ENCODE data around the gene AUTS2.

Gene AUTS2

GRCh38 chr7:69746383-69746782, 148.1 kb downstream of the AUTS2 start:
- Histone ChIP-seq H3K4me3 (ENCODE audit: low read length) (no peak overlapping the region), H2AFZ (ENCODE audit: low read depth, low read length) (no peak overlapping the region), H3K9me3 (ENCODE audit: low read length) (no peaks in the 10 kb centered on the region), H3K4me1 (ENCODE audit: insufficient read depth, low read length) (peaks cover 23% of the 10 kb centered on the region), H3K36me3 (ENCODE audit: insufficient read depth, low read length) (no peaks in the 10 kb centered on the region), H3K27me3 (ENCODE audit: insufficient read depth, low read length) (no peaks in the 10 kb centered on the region)

- Histone ChIP-seq H3K4me3 (ENCODE audit: low read length) (no peak overlapping the region), H3K4me1 (ENCODE audit: insufficient read depth, low read length) (peaks cover 23% of the 10 kb centered on the region), H3K27me3 (ENCODE audit: insufficient read depth, low read length) (no peaks in the 10 kb centered on the region), H3K36me3 (ENCODE audit: insufficient read depth, low read length) (no peaks in the 10 kb centered on the region), H3K9me3 (ENCODE audit: low read length) (no peaks in the 10 kb centered on the region), H2AFZ (ENCODE audit: low read depth, low read length) (no peak overlapping the region)
These were observed 148.9 kb downstream of the AUTS2 start for GRCh38 chr7:69747144-69747543.

GRCh38 chr7:69748530-69748929, 150.3 kb downstream of the AUTS2 start:
- Histone ChIP-seq H2AFZ (ENCODE audit: low read depth, low read length) (no peak overlapping the region), H3K36me3 (ENCODE audit: insufficient read depth, low read length) (no peaks in the 10 kb centered on the region), H3K4me1 (ENCODE audit: insufficient read depth, low read length) (peaks cover 23% of the 10 kb centered on the region), H3K9me3 (ENCODE audit: low read length) (no peaks in the 10 kb centered on the region), H3K27me3 (ENCODE audit: insufficient read depth, low read length) (no peaks in the 10 kb centered on the region), H3K4me3 (ENCODE audit: low read length) (no peak overlapping the region)

GRCh38 chr7:69749372-69749979, 151.2 kb downstream of the AUTS2 start:
- Histone ChIP-seq H3K36me3 (ENCODE audit: insufficient read depth, low read length) (no peaks in the 10 kb centered on the region), H2AFZ (ENCODE audit: low read depth, low read length) (no peak overlapping the region), H3K4me3 (ENCODE audit: low read length) (no peak overlapping the region), H3K4me1 (ENCODE audit: insufficient read depth, low read length) (peaks cover 23% of the 10 kb centered on the region), H3K9me3 (ENCODE audit: low read length) (no peaks in the 10 kb centered on the region), H3K27me3 (ENCODE audit: insufficient read depth, low read length) (no peaks in the 10 kb centered on the region)

GRCh38 chr7:69749994-69750393, 151.7 kb downstream of the AUTS2 start:
- H2AFZ ChIP-seq (ENCODE audit: low read depth, low read length): no peak overlapping the region
- no peaks in the 10 kb centered on the region for H3K9me3 ChIP-seq (ENCODE audit: low read length)
- peaks cover 24% of the 10 kb centered on the region for H3K4me1 ChIP-seq (ENCODE audit: insufficient read depth, low read length)
- H3K27me3 ChIP-seq (ENCODE audit: insufficient read depth, low read length): no peaks in the 10 kb centered on the region
- no peak overlapping the region for H3K4me3 ChIP-seq (ENCODE audit: low read length)
- H3K36me3 ChIP-seq (ENCODE audit: insufficient read depth, low read length): no peaks in the 10 kb centered on the region

- H2AFZ ChIP-seq (ENCODE audit: low read depth, low read length): no peak overlapping the region
- no peaks in the 10 kb centered on the region for H3K27me3 ChIP-seq (ENCODE audit: insufficient read depth, low read length)
- no peaks in the 10 kb centered on the region for H3K36me3 ChIP-seq (ENCODE audit: insufficient read depth, low read length)
- H3K4me3 ChIP-seq (ENCODE audit: low read length): no peak overlapping the region
- H3K4me1 ChIP-seq (ENCODE audit: insufficient read depth, low read length): peaks cover 32% of the 10 kb centered on the region
- no peaks in the 10 kb centered on the region for H3K9me3 ChIP-seq (ENCODE audit: low read length)
These were observed 152.8 kb downstream of the AUTS2 start for GRCh38 chr7:69751026-69751425.

- H2AFZ ChIP-seq (ENCODE audit: low read depth, low read length): no peak overlapping the region
- H3K9me3 ChIP-seq (ENCODE audit: low read length): no peaks in the 10 kb centered on the region
- no peaks in the 10 kb centered on the region for H3K36me3 ChIP-seq (ENCODE audit: insufficient read depth, low read length)
- H3K27me3 ChIP-seq (ENCODE audit: insufficient read depth, low read length): no peaks in the 10 kb centered on the region
- H3K4me3 ChIP-seq (ENCODE audit: low read length): no peak overlapping the region
- peaks cover 51% of the 10 kb centered on the region for H3K4me1 ChIP-seq (ENCODE audit: insufficient read depth, low read length)
These were observed 155.7 kb downstream of the AUTS2 start for GRCh38 chr7:69753981-69754380.

GRCh38 chr7:69754476-69754875, 156.2 kb downstream of the AUTS2 start:
- Histone ChIP-seq H3K27me3 (ENCODE audit: insufficient read depth, low read length) (no peaks in the 10 kb centered on the region), H3K9me3 (ENCODE audit: low read length) (no peaks in the 10 kb centered on the region), H3K4me1 (ENCODE audit: insufficient read depth, low read length) (peaks cover 48% of the 10 kb centered on the region), H2AFZ (ENCODE audit: low read depth, low read length) (no peak overlapping the region), H3K4me3 (ENCODE audit: low read length) (no peak overlapping the region), H3K36me3 (ENCODE audit: insufficient read depth, low read length) (no peaks in the 10 kb centered on the region)

- H2AFZ ChIP-seq (ENCODE audit: low read depth, low read length): no peak overlapping the region
- peaks cover 47% of the 10 kb centered on the region for H3K4me1 ChIP-seq (ENCODE audit: insufficient read depth, low read length)
- no peaks in the 10 kb centered on the region for H3K36me3 ChIP-seq (ENCODE audit: insufficient read depth, low read length)
- H3K9me3 ChIP-seq (ENCODE audit: low read length): no peaks in the 10 kb centered on the region
- no peaks in the 10 kb centered on the region for H3K27me3 ChIP-seq (ENCODE audit: insufficient read depth, low read length)
- no peak overlapping the region for H3K4me3 ChIP-seq (ENCODE audit: low read length)
These were observed 158.0 kb downstream of the AUTS2 start for GRCh38 chr7:69756235-69756634.

- Histone ChIP-seq H3K4me1 (ENCODE audit: insufficient read depth, low read length) (peaks cover 52% of the 10 kb centered on the region), H3K4me3 (ENCODE audit: low read length) (no peak overlapping the region), H3K36me3 (ENCODE audit: insufficient read depth, low read length) (no peaks in the 10 kb centered on the region), H2AFZ (ENCODE audit: low read depth, low read length) (no peak overlapping the region), H3K9me3 (ENCODE audit: low read length) (no peaks in the 10 kb centered on the region), H3K27me3 (ENCODE audit: insufficient read depth, low read length) (no peaks in the 10 kb centered on the region)
These were observed 159.3 kb downstream of the AUTS2 start for GRCh38 chr7:69757528-69757927.

GRCh38 chr7:69757981-69758430, 159.7 kb downstream of the AUTS2 start:
- no peak overlapping the region for H3K4me3 ChIP-seq (ENCODE audit: low read length)
- no peaks in the 10 kb centered on the region for H3K27me3 ChIP-seq (ENCODE audit: insufficient read depth, low read length)
- no peak overlapping the region for H2AFZ ChIP-seq (ENCODE audit: low read depth, low read length)
- H3K4me1 ChIP-seq (ENCODE audit: insufficient read depth, low read length): peaks cover 52% of the 10 kb centered on the region
- no peaks in the 10 kb centered on the region for H3K36me3 ChIP-seq (ENCODE audit: insufficient read depth, low read length)
- no peaks in the 10 kb centered on the region for H3K9me3 ChIP-seq (ENCODE audit: low read length)

GRCh38 chr7:69759373-69759772, 161.1 kb downstream of the AUTS2 start:
- Histone ChIP-seq H3K36me3 (ENCODE audit: insufficient read depth, low read length) (no peaks in the 10 kb centered on the region), H3K4me3 (ENCODE audit: low read length) (no peak overlapping the region), H3K4me1 (ENCODE audit: insufficient read depth, low read length) (peaks cover 65% of the 10 kb centered on the region), H3K9me3 (ENCODE audit: low read length) (no peaks in the 10 kb centered on the region), H2AFZ (ENCODE audit: low read depth, low read length) (no peak overlapping the region), H3K27me3 (ENCODE audit: insufficient read depth, low read length) (no peaks in the 10 kb centered on the region)

- no peak overlapping the region for H2AFZ ChIP-seq (ENCODE audit: low read depth, low read length)
- H3K27me3 ChIP-seq (ENCODE audit: insufficient read depth, low read length): no peaks in the 10 kb centered on the region
- no peaks in the 10 kb centered on the region for H3K9me3 ChIP-seq (ENCODE audit: low read length)
- peaks cover 63% of the 10 kb centered on the region for H3K4me1 ChIP-seq (ENCODE audit: insufficient read depth, low read length)
- H3K36me3 ChIP-seq (ENCODE audit: insufficient read depth, low read length): no peaks in the 10 kb centered on the region
- no peak overlapping the region for H3K4me3 ChIP-seq (ENCODE audit: low read length)
These were observed 163.1 kb downstream of the AUTS2 start for GRCh38 chr7:69761290-69761922.

Data from neuron (in vitro differentiated cells).